SHP77 treated with DMSO at 0.1 percent for 48 hours (cell line): ENCODE data around the gene MSX2.
"Not testable (repeated sequence)": the region's sequence is repeated elsewhere in the genome, so short reads cannot be mapped to it uniquely, and the experiment has no call there.

ENCODE experiments used
- DNase-seq: peaks from one replicate; lab custom pipeline; 2025; lab: John Stamatoyannopoulos, UW

Gene MSX2

DNA sequence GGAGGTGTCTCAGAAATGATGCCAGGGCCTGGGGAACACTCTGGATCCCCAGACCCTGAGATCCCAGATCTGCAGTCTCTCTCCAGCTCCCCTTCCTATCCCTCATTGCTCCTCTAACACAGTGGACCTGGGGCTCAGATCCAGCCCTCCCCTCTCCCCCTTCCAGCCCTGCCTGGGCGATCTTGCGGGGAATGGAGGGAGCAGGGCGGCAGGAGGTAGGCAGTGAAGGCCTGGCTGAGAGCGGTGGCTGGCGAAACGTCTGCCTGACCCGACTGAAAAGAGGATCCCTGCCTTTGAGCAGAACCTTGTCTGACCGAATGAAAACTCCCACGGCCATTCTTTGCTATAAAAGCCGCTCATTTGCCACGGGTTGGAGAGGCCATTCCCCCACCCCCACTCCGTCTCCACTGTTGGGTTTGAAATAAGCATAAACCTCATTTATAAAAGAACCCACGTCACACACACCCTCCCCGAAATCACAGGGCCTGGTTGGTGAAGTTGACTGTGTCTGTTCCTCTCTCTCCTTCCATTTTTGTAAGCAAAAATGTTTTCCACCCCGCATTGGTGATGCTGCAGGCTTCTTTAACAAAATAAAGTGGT lies 8.8 kb downstream of the MSX2 start:
- no peak for DNase-seq

DNA sequence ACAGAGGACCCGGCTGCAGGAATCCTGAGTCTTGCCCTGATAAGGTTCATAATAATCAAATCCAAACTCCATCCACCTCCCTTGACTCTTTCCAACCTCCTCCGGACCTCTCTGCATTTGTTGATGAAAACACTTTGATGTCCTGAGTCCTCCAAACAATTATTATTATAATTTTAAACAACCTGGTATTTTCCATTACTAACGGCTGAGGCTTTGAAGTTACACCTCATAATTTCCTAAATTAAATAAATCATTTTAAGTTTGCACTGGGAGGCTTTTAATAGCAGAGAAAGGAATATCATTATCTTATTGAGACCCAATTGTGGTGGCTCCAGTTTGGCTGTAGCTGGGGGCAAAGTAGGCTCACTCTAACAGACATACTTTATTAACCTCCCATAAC lies 9.5 kb downstream of the MSX2 start:
- DNase-seq: no peak

DNA sequence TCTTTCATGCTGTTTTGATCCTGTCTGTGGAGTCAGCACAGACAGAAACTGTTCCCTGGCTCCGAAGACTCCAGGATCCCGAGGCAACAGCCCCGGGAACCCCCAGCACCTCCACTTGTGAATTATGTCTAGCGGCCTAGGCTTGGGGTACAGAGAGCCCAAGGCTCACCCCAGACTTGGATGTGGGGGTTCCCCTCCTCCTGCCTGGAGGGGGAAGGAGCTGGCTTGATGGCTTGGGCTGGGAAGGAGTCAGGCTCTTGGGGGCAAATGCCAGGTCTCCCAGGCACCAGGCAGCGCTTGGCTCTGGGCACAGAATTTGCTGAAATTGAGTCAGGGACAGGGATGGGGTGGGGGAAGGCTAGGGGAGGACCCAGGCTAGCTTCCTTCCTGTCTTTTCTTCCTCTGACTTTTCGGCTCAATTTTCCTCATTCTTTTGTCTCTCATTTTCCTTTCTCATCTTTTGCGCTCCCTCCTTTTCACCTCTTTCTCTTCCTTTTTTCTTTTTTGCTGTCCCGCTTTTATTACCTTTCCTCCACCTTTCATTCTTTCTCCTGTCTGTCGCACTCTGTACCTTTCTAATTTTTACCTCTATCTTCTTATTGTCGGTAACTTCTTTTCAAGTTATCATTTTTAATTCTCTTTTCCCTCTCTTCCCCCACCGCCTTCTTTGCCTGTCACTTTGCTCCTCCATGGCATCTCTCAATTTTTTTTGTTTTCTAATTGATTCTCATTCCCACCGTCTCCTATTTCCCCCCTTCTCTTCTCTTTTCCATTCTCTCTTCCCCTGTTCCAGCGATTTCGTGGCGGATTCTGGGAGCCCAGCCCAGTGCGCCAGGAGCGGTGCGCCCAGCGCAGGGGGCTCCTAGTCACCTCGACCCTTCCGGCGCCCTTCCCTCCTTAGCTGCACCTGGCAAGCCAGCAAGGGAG lies 10.5 kb downstream of the MSX2 start:
- no peak for DNase-seq

DNA sequence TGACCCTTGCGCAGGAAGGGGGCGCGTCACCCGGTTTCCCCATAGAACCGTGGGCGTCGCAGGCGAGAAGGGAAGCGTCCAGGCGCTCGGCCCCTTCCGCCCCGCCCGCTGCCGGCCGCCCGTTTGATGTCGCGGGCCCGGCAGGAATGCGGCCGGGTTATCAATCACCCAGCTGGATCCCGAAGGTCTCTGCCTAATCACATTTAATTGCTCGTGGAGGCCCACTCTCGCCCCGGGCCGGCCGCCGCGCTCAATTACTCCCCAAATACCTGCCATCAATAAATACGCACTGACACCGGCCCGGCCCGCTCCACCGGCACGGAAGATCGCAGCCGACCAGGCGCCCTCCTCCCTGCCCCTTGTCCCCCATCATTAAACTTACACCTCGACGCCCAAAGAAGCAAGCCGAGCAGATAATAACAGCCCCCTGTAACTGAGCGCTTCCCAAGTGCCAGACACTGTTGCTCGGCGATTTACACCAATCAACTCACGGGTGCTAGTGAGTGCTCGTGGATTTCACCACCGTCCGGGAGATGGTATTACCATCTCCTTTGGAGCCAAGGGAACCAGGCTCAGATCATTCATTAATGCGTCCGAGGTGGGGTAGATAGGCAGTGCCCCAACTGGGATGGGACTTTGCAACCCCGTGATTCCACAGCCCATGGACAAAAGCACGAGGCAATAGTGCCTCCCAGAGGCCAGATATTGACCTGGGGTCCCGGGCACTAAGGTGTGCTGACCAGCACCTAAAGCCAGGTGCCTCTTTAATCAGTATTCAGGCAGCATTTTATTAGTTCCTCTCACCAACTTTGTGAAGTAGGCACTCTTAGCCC lies 11.3 kb downstream of the MSX2 start:
- no peak for DNase-seq

DNA sequence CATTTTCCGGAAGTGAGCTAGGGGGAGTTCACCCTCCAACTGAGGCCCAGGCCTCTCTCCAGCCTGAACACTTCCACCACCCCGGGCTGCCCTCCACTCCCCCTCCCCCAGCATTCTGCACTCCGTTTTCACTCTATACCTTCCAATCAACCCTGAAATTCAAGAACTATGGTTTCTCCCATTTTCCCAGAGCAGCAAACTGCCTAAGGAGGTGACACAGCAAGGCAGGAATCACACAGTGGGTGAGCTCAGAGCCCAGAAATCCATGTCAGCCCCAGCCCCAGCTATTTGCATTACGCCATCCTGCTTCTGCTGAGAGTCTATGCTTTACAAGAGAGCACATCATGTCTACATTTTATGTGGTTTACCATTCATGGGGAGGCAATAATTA lies 11.9 kb downstream of the MSX2 start:
- DNase-seq: no peak

DNA sequence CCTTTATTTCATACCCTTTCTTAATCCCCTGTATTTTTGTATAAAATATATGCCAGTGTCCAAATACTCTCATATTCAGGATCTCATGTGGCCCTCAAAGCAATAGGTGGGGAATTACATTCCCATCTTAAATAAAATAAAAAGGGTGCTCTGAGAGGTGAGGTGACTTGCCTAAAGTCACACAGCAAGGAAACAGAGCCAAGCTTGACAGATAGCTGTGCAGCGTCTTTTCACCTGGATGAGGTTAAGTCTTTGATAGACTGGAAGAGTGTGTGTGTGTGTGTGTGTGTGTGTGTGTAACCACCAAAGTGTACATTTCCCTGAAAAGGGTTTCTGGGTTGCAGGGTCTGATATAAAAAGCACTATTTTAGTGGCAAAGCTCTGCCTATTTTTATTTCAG lies 12.4 kb downstream of the MSX2 start:
- no peak for DNase-seq

DNA sequence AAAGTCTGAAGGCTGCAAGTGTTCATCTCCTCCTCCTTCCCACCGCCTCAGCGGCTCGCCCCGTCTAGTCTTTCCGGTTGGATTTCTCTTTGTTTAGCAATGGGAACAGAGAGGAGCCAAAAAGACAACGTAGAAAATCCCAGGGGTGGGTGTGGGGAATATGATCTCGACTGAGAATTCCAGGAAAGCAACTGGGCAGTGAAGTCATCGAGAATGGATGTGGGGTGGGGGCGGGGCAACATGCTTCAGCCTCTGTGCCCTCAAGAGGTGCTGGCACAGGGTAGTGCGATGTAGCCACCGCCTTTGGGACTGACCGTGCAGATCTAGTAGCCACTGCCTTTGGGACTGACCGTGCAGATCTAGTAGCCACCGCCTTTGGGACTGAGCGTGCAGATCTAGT lies 12.9 kb downstream of the MSX2 start:
- DNase-seq: no peak

DNA sequence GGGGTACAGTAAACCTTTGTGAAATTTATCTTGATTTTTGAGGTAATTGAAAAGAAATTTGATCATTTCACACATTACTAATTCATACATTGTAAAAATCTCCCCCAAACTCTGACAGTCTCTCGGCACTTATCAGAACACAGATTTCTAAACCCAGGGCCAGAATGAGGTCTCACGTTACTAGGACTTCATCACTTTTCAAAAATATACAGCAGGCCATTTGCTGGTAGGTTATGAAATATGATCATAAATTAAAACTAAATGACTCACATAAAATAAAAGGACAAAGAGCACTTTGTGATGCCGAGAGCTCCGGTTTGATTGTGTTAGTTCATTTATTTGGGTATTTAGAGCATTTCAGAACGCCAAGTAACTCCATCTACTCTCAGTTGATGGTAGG lies 17.0 kb downstream of the MSX2 start:
- DNase-seq: no peak

DNA sequence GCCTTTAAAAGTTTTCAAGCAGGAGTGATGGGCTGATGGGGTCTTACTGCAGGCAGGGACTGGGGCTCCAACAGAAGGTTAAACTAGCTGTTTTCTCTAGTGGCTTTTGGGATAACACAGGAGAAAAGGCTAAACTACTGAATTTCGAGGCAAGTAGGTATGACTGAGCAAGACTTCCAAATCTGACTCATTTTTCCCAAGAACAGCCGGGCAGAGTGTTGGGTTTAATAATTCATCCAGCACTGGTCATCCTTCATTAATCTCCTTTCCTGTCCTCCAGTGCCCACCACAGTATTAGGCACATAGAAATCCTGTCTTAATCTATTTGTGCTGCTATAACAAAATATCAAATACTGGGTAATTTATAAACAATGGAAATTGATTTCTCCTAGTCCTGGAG lies 20.5 kb downstream of the MSX2 start:
- no peak for DNase-seq

DNA sequence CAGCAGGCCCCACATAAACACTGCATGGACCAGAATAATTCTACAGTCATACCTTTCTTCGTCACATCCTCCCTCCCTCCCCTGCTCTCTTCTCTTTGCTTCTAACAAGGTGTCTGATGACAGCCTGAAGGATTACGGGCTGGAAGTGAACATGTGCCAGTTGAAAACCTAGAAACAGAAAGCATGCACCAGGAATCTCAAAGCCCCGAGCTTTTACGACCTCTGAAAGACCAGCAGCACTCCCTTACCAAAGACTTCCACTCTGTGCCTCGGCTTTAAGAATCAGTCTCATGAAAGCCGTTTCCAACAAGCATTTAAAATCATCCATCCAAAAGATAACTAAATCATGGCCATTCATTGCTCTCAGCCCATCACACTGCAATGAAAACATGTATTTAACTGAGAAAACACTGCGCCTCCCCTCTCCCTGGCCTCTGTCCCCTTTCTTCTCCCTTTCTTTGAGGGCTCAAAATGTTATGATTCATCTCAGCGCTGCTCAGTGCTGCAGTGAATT lies 21.3 kb downstream of the MSX2 start:
- DNase-seq: no peak

DNA sequence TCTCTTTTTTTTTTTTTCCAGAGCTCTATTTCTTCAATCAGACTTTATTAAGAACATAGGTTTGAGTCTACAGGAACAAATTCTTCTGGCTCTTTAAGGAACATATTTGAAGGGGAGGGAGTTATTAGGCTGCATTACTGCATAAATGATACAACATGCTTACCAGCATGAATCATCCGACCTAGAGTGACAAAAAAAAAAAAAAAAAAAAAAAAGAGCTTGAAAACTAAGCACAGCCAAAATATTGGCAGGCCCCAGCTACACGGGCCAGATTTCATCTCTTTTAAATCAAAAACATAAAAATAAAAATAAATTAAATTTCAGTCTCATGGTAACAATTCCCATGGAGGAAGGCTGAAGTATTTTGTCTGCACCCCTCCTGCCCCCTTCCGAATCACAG lies 26.3 kb downstream of the MSX2 start:
- DNase-seq: no peak

DNA sequence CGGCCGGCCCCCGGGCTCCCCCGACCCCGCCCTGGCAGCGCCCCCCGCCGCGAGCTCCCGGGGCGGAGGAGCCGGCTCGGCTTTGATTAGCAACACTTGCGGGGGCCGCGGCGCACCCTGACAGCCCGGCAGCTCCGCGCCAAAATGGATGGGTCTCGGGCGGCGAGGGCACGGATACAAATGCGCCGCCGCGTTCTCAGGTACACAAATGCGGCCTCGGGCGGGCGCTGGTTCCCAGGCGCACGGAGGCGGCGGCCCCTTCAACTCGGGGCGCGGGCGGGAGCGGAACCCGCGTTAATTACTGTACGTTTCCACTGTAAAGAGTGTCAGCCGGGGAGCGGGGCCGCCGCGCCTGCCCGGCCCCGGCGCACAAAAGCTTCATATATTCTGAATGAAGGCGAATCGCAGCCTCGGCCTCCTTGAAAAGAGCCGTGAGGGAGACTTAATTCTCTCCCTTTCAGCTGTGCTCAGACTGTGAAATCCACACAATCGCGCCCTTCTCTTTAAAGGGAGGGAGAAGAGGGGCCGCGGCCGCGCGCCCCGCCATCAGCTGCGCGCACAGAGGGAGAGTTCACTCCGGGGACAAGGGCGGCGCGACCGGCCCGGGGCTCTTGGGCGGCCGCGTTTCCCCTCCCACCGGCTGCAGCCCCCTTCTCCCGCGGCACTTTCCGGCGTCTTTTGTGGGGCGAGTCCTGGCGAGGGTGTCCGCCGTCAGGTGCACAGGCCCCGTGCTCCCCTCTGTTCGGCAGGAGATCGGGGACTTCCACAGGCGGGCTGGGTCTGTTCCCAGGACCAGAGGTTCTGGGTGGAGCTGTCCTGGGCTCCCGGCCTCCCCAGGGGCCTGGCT lies 27.0 kb downstream of the MSX2 start:
- DNase-seq: no peak

DNA sequence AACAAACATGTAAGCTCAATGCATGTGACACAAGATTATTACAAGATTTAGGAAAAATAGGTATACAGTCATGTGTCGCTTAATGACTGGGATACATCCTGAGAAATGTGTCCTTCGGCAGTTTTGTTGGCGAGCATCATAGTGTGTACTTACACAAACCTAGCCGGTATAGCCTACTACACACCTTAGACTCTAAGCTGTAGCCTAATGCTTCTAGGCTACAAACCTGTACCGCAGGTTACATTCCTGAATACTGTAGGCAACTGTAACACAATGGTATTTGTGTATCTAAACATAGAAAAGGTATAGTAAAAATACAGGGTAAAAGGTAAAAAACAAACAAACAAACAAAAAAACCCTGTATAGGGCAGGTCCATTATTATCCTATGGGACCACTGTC lies 27.7 kb downstream of the MSX2 start:
- no peak for DNase-seq

DNA sequence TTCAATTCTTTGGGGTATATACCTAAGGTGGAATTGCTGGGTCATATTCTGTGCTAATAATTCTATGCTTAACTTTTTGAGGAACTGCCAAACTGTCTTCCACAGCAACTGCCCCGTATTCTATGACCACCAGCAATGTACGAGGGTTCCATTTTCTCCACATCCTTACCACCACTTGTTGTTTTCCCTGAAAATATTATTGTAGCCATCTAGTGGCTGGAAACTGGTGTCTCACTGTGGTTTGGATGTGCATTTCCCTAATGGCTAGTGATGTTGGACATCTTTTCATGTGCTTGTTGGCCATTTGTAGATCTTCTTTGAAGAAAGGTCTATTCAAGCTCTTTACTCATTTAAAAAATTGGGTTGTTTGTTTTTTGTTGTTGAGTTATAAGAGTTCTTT lies 30.7 kb downstream of the MSX2 start:
- no peak for DNase-seq

DNA sequence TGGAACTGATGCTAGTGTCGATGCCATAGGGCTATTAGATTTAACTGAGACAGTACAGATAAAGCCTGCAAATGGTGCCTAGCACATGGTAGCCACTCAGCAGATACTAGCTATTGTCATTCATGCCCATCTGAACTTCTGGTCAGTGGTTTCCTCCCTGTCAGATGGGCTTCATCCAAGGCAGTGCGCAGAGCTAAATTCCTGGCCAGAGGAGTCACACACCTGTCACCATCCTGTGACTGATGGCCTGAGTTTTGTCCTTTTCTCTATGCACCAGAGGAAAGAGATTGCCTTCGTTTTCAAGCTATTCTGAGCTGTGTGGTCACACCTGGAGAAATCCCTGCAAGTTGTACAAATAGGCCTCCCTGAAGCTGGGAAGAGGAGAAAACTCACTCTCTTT lies 34.7 kb downstream of the MSX2 start:
- no peak for DNase-seq

DNA sequence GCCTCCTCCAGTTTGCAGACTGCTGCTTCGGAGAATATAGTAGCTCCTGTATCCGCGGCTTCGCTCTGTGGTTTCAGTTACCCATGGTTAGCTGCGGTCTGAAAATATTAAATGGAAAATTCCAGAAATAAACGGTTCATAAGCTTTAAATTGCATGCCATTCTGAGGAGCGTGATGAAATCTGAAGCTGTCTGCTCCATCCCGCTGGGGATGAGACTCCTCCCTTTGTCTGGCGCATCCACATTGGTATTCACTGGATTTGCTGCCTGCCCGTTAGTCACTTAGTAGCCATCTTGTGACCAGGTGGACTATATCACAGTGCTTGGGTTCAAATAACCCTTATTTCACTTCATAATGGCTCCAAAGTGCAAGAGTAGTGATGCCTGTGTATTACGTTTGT lies 36.3 kb downstream of the MSX2 start:
- DNase-seq: no peak

DNA sequence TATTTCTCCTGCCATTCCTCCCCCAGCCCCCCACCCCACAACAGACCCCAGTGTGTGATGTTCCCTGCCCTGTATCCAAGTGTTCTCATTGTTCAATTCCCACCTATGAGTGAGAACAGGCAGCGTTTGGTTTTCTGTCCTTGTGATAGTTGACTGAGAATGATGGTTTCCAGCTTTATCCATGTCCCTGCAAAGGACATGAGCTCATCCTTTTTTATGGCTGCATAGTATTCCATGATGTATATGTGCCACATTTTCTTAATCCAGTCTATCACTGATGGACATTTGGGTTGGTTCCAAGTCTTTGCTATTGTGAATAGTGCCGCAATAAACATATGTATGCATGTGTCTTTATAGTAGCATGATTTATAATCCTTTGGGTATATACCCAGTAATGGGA lies 37.0 kb downstream of the MSX2 start:
- DNase-seq: not testable (repeated sequence)

DNA sequence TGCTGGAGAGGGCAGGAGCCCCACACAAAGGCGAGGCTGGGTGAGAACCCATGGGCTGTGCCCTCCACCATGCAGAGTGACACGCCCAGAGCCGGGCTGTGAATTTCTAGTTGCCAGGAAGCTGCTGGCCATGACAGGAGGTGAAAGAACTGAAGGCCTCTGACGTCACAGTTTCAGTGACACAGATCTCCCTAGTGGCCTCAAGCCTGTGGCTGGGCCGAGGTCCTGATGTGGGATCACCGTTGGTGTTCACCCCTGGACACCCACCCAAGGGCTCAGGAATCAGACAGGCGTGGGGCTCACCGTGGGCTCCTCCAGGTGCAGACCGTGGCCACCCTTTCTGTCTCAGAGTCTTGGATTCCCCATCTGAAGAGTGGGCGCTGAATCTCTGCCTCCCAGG lies 39.9 kb downstream of the MSX2 start:
- no peak for DNase-seq

DNA sequence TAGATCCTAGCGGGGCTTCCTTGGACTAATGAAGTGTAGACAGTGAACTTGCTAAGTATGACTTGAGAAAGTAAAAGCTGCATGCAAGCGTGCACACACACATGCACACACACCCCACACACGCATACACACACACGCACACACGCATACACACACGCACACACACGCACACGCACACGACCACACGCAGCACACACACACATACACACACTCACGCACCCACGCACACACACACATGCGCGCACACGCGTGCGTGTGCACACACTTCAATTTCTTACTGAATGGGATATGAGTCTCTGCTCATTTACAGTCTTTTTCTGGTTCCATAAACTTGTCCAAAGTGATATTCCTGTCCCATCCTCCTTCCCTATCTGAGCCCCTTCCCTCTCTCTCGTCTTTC lies 41.2 kb downstream of the MSX2 start:
- DNase-seq: no peak

DNA sequence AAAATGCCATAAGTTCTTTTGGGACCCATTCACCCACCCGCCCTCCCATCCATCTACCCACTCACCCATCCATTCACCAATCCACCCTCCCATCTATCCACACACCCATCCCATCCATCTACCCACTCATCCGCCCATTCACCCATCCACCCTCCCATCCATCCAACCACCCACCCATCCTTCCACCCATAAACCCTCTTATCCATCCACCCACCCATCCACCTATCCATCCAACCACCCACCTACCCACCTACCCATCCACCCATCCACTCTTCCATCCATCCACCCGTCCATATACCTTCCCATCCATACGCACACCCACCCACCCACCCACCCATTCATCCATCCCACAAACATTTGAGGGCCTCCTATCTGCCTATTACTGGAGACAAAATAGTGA lies 43.3 kb downstream of the MSX2 start:
- no peak for DNase-seq

DNA sequence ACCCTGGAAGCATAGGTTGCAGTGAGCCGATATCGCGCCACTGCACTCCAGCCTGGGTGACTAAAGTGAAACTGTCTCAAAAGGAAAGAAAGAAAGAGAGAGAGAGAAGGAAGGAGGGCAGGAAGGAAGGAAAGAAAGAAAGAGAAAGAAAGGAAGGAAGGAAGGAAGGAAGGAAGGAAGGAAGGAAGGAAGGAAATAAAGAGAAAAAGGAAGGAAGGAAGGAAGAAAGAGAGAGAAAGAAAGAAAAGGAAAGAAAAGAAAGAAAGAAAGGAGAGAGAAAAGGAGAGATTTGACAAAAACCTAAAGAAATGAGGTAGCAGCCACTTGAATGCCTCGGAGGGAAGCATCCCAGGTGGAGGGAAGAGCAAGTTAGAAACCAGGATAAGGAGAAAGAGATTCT lies 44.6 kb downstream of the MSX2 start:
- no peak for DNase-seq

DNA sequence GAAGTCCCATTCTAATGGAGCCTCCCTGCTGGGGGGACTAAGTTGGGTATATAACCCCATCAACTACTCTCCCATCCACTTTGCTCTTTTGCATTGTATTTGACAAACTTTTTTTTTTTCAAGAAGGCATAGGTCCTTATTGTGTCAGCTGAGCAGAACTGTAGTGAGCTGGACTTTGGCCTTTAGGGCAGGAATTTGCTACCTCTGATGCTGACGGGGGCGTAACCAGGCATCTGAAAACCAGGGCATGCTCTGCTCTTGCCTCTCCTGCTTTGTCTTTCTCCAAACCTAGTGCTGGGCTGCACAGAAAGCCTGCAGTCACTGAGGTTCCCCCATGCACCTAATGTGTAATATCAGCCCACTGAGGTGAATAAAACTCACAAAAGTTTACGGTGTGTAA lies 49.0 kb downstream of the MSX2 start:
- no peak for DNase-seq
